Astrocyte of the cerebellum (primary cell): Measurements from ENCODE around the gene IL2RA.

ENCODE experiments used
- DNase-seq: peaks from one replicate; pipeline ENCODE4 v3.0.0-alpha.2; 2011; ENCODE audit warnings: low read depth
- H3K4me3 ChIP-seq: 2 replicates; pipeline ENCODE4 v1.5.1; 2011; ENCODE audit warnings: mild to moderate bottlenecking, low read depth, low read length, moderate library complexity
- CTCF ChIP-seq: IDR thresholded peaks from 2 replicates; pipeline ENCODE4 v1.5.1; 2012; ENCODE audit warnings: low read length, low read depth, moderate library complexity, mild to moderate bottlenecking; ENCODE audit errors: missing control alignments
- in situ Hi-C: cut with HindIII; loops from 2 replicates; pipeline ENCODE4 v1.10.0; 2017; ENCODE audit warnings: low sequenced_read_pairs

Gene IL2RA

GRCh38 chr10:6074489-6075301 is 12.5 kb upstream of the IL2RA start:
- in situ Hi-C loops: loop anchor here (25.0 kb wide), 1 partner anchor 313 kb away; no protein-coding TSS in a partner anchor
- no peak for DNase-seq
- no peak overlapping the region for H3K4me3 ChIP-seq
- TF ChIP-seq CTCF: no peak

GRCh38 chr10:6072215-6072934 is 10.2 kb upstream of the IL2RA start:
- no peak overlapping the region for H3K4me3 ChIP-seq
- in situ Hi-C loops: no loop called here
- no peak for DNase-seq
- no peak for TF ChIP-seq CTCF

GRCh38 chr10:6071181-6072175 is 9.3 kb upstream of the IL2RA start:
- DNase-seq: no peak
- in situ Hi-C loops: no loop called here
- no peak for TF ChIP-seq CTCF
- no peak overlapping the region for H3K4me3 ChIP-seq

GRCh38 chr10:6070660-6071059 is 8.5 kb upstream of the IL2RA start:
- in situ Hi-C loops: no loop called here
- H3K4me3 ChIP-seq: no peak overlapping the region
- no peak for DNase-seq
- no peak for TF ChIP-seq CTCF

- in situ Hi-C loops: no loop called here
- TF ChIP-seq CTCF: no peak
- no peak for DNase-seq
Observed at GRCh38 chr10:6069081-6069931, 7.1 kb upstream of the IL2RA start.

More at GRCh38 chr10:6069081-6069931, 7.1 kb upstream of the IL2RA start:
- H3K4me3 ChIP-seq: no peak overlapping the region
